ENCODE data around the gene UAP1.

Gene UAP1

GRCh38 chr1:162537216-162537615, 24.3 kb upstream of the UAP1 start:
- ChIA-PET CTCF (no interaction called here), POLR2A (no interaction called here)
- TF ChIP-seq CTCF (IDR thresholded peaks at IDR 0.05; ENCODE audit: control extremely low read depth, extremely low read depth, low read depth, missing control alignments) = no peak
- no peak for DNase-seq (ENCODE audit: extremely low spot score)

- ChIA-PET CTCF (interaction anchor here (1.0 kb wide), 1 partner anchor 11 kb away, joined by 6 read pairs; no protein-coding TSS in a partner anchor), POLR2A (no interaction called here)
- no peak for TF ChIP-seq CTCF (IDR thresholded peaks at IDR 0.05; ENCODE audit: control extremely low read depth, extremely low read depth, low read depth, missing control alignments)
- no peak for DNase-seq (ENCODE audit: extremely low spot score)
These were observed 22.6 kb upstream of the UAP1 start for GRCh38 chr1:162538815-162539431.

GRCh38 chr1:162541619-162542141, 19.8 kb upstream of the UAP1 start:
- no peak for DNase-seq (ENCODE audit: extremely low spot score)
- ChIA-PET CTCF (interaction anchor here (1.3 kb wide), 1 partner anchor 14 kb away, joined by 4 read pairs; no protein-coding TSS in a partner anchor), POLR2A (no interaction called here)
- TF ChIP-seq CTCF (IDR thresholded peaks at IDR 0.05; ENCODE audit: control extremely low read depth, extremely low read depth, low read depth, missing control alignments) = no peak

- DNase-seq (ENCODE audit: extremely low spot score) = no peak
- CTCF ChIA-PET = no interaction called here
- POLR2A ChIA-PET = no interaction called here
- TF ChIP-seq CTCF (IDR thresholded peaks at IDR 0.05; ENCODE audit: control extremely low read depth, extremely low read depth, low read depth, missing control alignments) = no peak
These were observed 18.3 kb upstream of the UAP1 start for GRCh38 chr1:162543228-162543627.

- ChIA-PET POLR2A (no interaction called here), CTCF (no interaction called here)
- TF ChIP-seq CTCF (IDR thresholded peaks at IDR 0.05; ENCODE audit: control extremely low read depth, extremely low read depth, low read depth, missing control alignments) = no peak
- DNase-seq (ENCODE audit: extremely low spot score) = no peak
These were observed 13.4 kb upstream of the UAP1 start for GRCh38 chr1:162548170-162548569.

GRCh38 chr1:162549001-162549400, 12.5 kb upstream of the UAP1 start:
- no peak for TF ChIP-seq CTCF (IDR thresholded peaks at IDR 0.05; ENCODE audit: control extremely low read depth, extremely low read depth, low read depth, missing control alignments)
- CTCF ChIA-PET = no interaction called here
- POLR2A ChIA-PET = no interaction called here
- DNase-seq (ENCODE audit: extremely low spot score) = no peak

Data from GM10248 (cell line).